Caco-2 (cell line): Measurements from ENCODE around the gene OR10H4. TPM values are rescaled to one million over a fixed set of nuclear protein-coding genes. Genes with fewer than 3 reads are reported as not detected.

Source experiments
- BruUV-seq: library from RNA; stranded (reverse); fragments of 400-500 nt; replicated peaks from 2 replicates; lab custom pipeline; 2021; lab: Mats Ljungman, UMichigan
- CTCF ChIA-PET: fragments of 300-600 bp; sonication (Branson Sonifier 250); formaldehyde crosslinking; loops from one replicate; lab custom pipeline; 2022; ENCODE audit warnings: antibody characterized with exemption; lab: Charles Lee
- POLR2A ChIA-PET: fragments of 300-600 bp; sonication (Branson Sonifier 250); formaldehyde crosslinking; loops from one replicate; lab custom pipeline; 2022; ENCODE audit warnings: antibody characterized with exemption; lab: Charles Lee
- DNase-seq, 2 experiments: peaks; one replicate each; pipeline versions ENCODE4 v3.0.0 to v3.0.0-alpha.2; 2020 to 2022
- H3K27me3 ChIP-seq: replicated peaks from 2 replicates; pipeline ENCODE4 v1.6.0; 2011; ENCODE audit warnings: low read length; ENCODE audit not compliant: control insufficient read depth, insufficient read depth
- H3K36me3 ChIP-seq: 2 replicates; pipeline ENCODE4 v1.5.1; 2011; ENCODE audit warnings: low read length; ENCODE audit not compliant: control insufficient read depth, insufficient read depth
- H3K4me1 ChIP-seq: fragments of 250-450 bp; sonication (Bioruptor Pico); 2 replicates; pipeline ENCODE4 v1.5.1; 2020; ENCODE audit warnings: mild to moderate bottlenecking
- H3K4me3 ChIP-seq: 2 replicates; pipeline ENCODE4 v1.5.1; 2011; ENCODE audit warnings: low read depth, mild to moderate bottlenecking, control low read depth, low read length
- H3K9me3 ChIP-seq: fragments of 250-450 bp; sonication (Bioruptor Pico); 2 replicates; pipeline ENCODE4 v1.5.1; 2020; ENCODE audit warnings: mild to moderate bottlenecking, moderate library complexity
- H3K27ac Mint-ChIP-seq: one replicate; pipeline ENCODE4 v1.8.0; 2022; ENCODE audit warnings: mixed read lengths; ENCODE audit not compliant: unreplicated experiment
- H3K27me3 Mint-ChIP-seq: one replicate; pipeline ENCODE4 v1.8.0; 2022; ENCODE audit warnings: mixed read lengths; ENCODE audit not compliant: insufficient read depth, unreplicated experiment
- H3K36me3 Mint-ChIP-seq: one replicate; pipeline ENCODE4 v1.8.0; 2022; ENCODE audit warnings: mild to moderate bottlenecking, mixed read lengths; ENCODE audit not compliant: insufficient read depth, unreplicated experiment
- H3K4me1 Mint-ChIP-seq: one replicate; pipeline ENCODE4 v1.8.0; 2022; ENCODE audit warnings: low read depth, mixed read lengths; ENCODE audit not compliant: unreplicated experiment
- H3K4me3 Mint-ChIP-seq: one replicate; pipeline ENCODE4 v1.8.0; 2022; ENCODE audit warnings: mild to moderate bottlenecking, moderate library complexity, mixed read lengths; ENCODE audit not compliant: unreplicated experiment
- H3K9me3 Mint-ChIP-seq: one replicate; pipeline ENCODE4 v1.8.0; 2022; ENCODE audit warnings: mixed read lengths; ENCODE audit not compliant: unreplicated experiment
- CTCF ChIP-seq, 2 experiments: fragments of 200-600 bp in 1 of 2; IDR thresholded peaks; 1 replicate in 1 of 2; 2 replicates in 1 of 2; pipeline versions ENCODE4 v1.5.1 to v1.8.0; 2011 to 2022; ENCODE audit warnings: antibody characterized with exemption in 1 of 2, control low read depth in 1 of 2, inconsistent platforms in 1 of 2, low read depth in 1 of 2, low read length in 1 of 2, mild to moderate bottlenecking in 1 of 2, moderate library complexity in 1 of 2; ENCODE audit not compliant: insufficient read depth in 1 of 2, severe bottlenecking in 1 of 2, unreplicated experiment in 1 of 2
- intact Hi-C: fragments of 100-400 bp; cut with micrococcal nuclease; formaldehyde crosslinking; loops from one replicate; pipeline ENCODE4 v1.10.0; 2022; ENCODE audit not compliant: unreplicated experiment
- total RNA-seq: library from RNA; stranded (reverse); gene quantifications from 2 replicates; pipeline ENCODE4 v1.2.3, GENCODE V29; 2022

Gene OR10H4
- total RNA-seq, 1 experiment from 2014 or later, result not detected

- POLR2A ChIA-PET, result no interaction called here
- Histone ChIP-seq H3K4me3 (no peak overlapping the region), H3K4me1 (no peaks in the 10 kb centered on the region), H3K9me3 (no peaks in the 10 kb centered on the region), H3K27me3 (no peaks in the 10 kb centered on the region), H3K36me3 (no peaks in the 10 kb centered on the region)
- no peak for DNase-seq
- no peak overlapping the region for H3K4me3 Mint-ChIP-seq
- intact Hi-C loops, result no loop called here
- no peaks in the 10 kb centered on the region for H3K4me1 Mint-ChIP-seq
- no peaks in the 10 kb centered on the region for H3K36me3 Mint-ChIP-seq
- no peak overlapping the region for H3K27ac Mint-ChIP-seq
- CTCF ChIA-PET, result no interaction called here
- no peak for TF ChIP-seq CTCF (IDR thresholded peaks at IDR 0.05; ENCODE audit: insufficient read depth in 1 of 2, low read depth in 1 of 2, low read length in 1 of 2, severe bottlenecking in 1 of 2, unreplicated experiment in 1 of 2)
- BruUV-seq, result no TSS peak
- H3K9me3 Mint-ChIP-seq, result no peaks in the 10 kb centered on the region
- no peaks in the 10 kb centered on the region for H3K27me3 Mint-ChIP-seq
These were observed 33.7 kb upstream of the OR10H4 start for GRCh38 chr19:15915109-15915508.

- Histone ChIP-seq H3K4me1 (no peaks in the 10 kb centered on the region), H3K4me3 (no peak overlapping the region), H3K27me3 (no peaks in the 10 kb centered on the region), H3K36me3 (no peaks in the 10 kb centered on the region), H3K9me3 (no peaks in the 10 kb centered on the region)
- Mint-ChIP-seq H3K36me3 (peaks cover 6% of the 10 kb centered on the region), H3K27ac (no peak overlapping the region), H3K4me1 (peaks cover 6% of the 10 kb centered on the region), H3K4me3 (no peak overlapping the region), H3K27me3 (peaks cover 9% of the 10 kb centered on the region), H3K9me3 (no peaks in the 10 kb centered on the region)
- ChIA-PET CTCF (no interaction called here), POLR2A (no interaction called here)
- intact Hi-C loops, result no loop called here
- no peak for TF ChIP-seq CTCF (IDR thresholded peaks at IDR 0.05; ENCODE audit: insufficient read depth in 1 of 2, low read depth in 1 of 2, low read length in 1 of 2, severe bottlenecking in 1 of 2, unreplicated experiment in 1 of 2)
- DNase-seq, result no peak
- no TSS peak for BruUV-seq
These were observed 29.6 kb upstream of the OR10H4 start for GRCh38 chr19:15919243-15919642.

- Histone ChIP-seq H3K4me3 (no peak overlapping the region), H3K36me3 (no peaks in the 10 kb centered on the region), H3K9me3 (no peaks in the 10 kb centered on the region), H3K27me3 (no peaks in the 10 kb centered on the region), H3K4me1 (no peaks in the 10 kb centered on the region)
- Mint-ChIP-seq H3K9me3 (no peaks in the 10 kb centered on the region), H3K4me1 (peaks cover 6% of the 10 kb centered on the region), H3K27me3 (peaks cover 15% of the 10 kb centered on the region), H3K27ac (no peak overlapping the region), H3K36me3 (peaks cover 6% of the 10 kb centered on the region), H3K4me3 (no peak overlapping the region)
- CTCF ChIA-PET, result no interaction called here
- no peak for TF ChIP-seq CTCF (IDR thresholded peaks at IDR 0.05; ENCODE audit: insufficient read depth in 1 of 2, low read depth in 1 of 2, low read length in 1 of 2, severe bottlenecking in 1 of 2, unreplicated experiment in 1 of 2)
- no peak for DNase-seq
- POLR2A ChIA-PET, result no interaction called here
- no TSS peak for BruUV-seq
- intact Hi-C loops, result no loop called here
These were observed 26.8 kb upstream of the OR10H4 start for GRCh38 chr19:15922021-15922420.
